Mucosa of gallbladder (tissue), 1 donor: ENCODE results near the gene MAPT. TPM values are rescaled to one million over a fixed set of nuclear protein-coding genes. Genes with fewer than 3 reads are reported as not detected.
"Not testable (repeated sequence)": the region's sequence is repeated elsewhere in the genome, so short reads cannot be mapped to it uniquely, and the experiment has no call there.

ENCODE experiments used
- DNase-seq: peaks from one replicate; pipeline ENCODE4 v3.0.0-alpha.2; 2020; ENCODE audit warnings: low spot score
- total RNA-seq: library from RNA; stranded (reverse); gene quantifications from one replicate; pipeline ENCODE4 v1.2.1, GENCODE V29; 2021
- donor health status: DM: no; HTN: no; CAD: no.

Gene MAPT
- total RNA-seq, 1 donor from 2014 or later, result 11.0 TPM

- no peak for DNase-seq
Measured at GRCh38 chr17:46008591-46008990, 114.2 kb downstream of the MAPT start.

- no peak for DNase-seq
Measured at GRCh38 chr17:46009681-46010596, 115.6 kb downstream of the MAPT start.

- DNase-seq, result no peak
Measured at GRCh38 chr17:46010597-46011186, 116.3 kb downstream of the MAPT start.

GRCh38 chr17:46011711-46012505, 117.6 kb downstream of the MAPT start:
- DNase-seq, result no peak

GRCh38 chr17:46012506-46013079, 118.2 kb downstream of the MAPT start:
- DNase-seq, result no peak

GRCh38 chr17:46013127-46013501, 118.8 kb downstream of the MAPT start:
- DNase-seq, result no peak

- DNase-seq, result no peak
Measured at GRCh38 chr17:46013502-46014165, 119.3 kb downstream of the MAPT start.

- DNase-seq, result not testable (repeated sequence)
Measured at GRCh38 chr17:46019408-46019925, 125.1 kb downstream of the MAPT start.

- peak; percentile 21 for DNase-seq
Measured at GRCh38 chr17:46020023-46020761, 125.8 kb downstream of the MAPT start.

- DNase-seq, result no peak
Measured at GRCh38 chr17:46020998-46021397, 126.6 kb downstream of the MAPT start.

GRCh38 chr17:46023366-46023765, 129.0 kb downstream of the MAPT start:
- DNase-seq, result not testable (repeated sequence)

GRCh38 chr17:46023783-46024388, 129.5 kb downstream of the MAPT start:
- no peak for DNase-seq

GRCh38 chr17:46024590-46024989, 130.2 kb downstream of the MAPT start:
- no peak for DNase-seq

GRCh38 chr17:46025060-46025459, 130.7 kb downstream of the MAPT start:
- no peak for DNase-seq

GRCh38 chr17:46025510-46026165, 131.3 kb downstream of the MAPT start:
- no peak for DNase-seq

GRCh38 chr17:46026166-46027047, 132.1 kb downstream of the MAPT start:
- DNase-seq, result peak; percentile 23

GRCh38 chr17:46027048-46027975, 133.0 kb downstream of the MAPT start:
- DNase-seq, result no peak
